Measurements from ENCODE around the gene SLCO2A1. TPM values are rescaled to one million over a fixed set of nuclear protein-coding genes. Genes with fewer than 3 reads are reported as not detected.

SLCO2A1 gene
- total and polyA plus RNA-seq, 2 of the 4 experiments (the other 2 are of a cell fraction) = under 0.01 to 1.5 TPM

GRCh38 chr3:133956353-133956752 lies 73.4 kb downstream of the SLCO2A1 start:
- Histone ChIP-seq H3K4me3 (ENCODE audit: insufficient read depth, low read depth, low read length) (no peak overlapping the region), H3K36me3 (ENCODE audit: control insufficient read depth, insufficient read depth, low read length) (no peaks in the 10 kb centered on the region), H3K9me1 (ENCODE audit: insufficient read depth, low read length) (no peaks in the 10 kb centered on the region), H2BK120ac (ENCODE audit: low read depth, low read length) (no peak overlapping the region), H3K23ac (ENCODE audit: low read depth, low read length) (no peak overlapping the region), H2AK5ac (ENCODE audit: low read depth, low read length) (no peak overlapping the region), H2BK20ac (ENCODE audit: low read depth, low read length) (no peak overlapping the region), H3K4ac (ENCODE audit: low read depth, low read length) (no peak overlapping the region), H3K14ac (replicated peaks; ENCODE audit: low read depth, low read length) (no peak overlapping the region), H3K4me2 (ENCODE audit: low read depth, low read length) (no peak overlapping the region), H2BK15ac (ENCODE audit: low read depth, low read length) (no peak overlapping the region), H3K79me1 (ENCODE audit: low read depth in 1 of 2, low read length in 2 of 2) (no peaks in the 10 kb centered on the region), H2AFZ (replicated peaks; ENCODE audit: low read length, poor library complexity) (no peak overlapping the region), H4K8ac (ENCODE audit: low read depth in 2 of 2, low read length in 2 of 2) (no peak overlapping the region), H4K91ac (ENCODE audit: insufficient read depth, low read depth, low read length) (no peak overlapping the region), H3K56ac (ENCODE audit: extremely low read depth, insufficient read depth, low read length) (no peak overlapping the region), H3K27me3 (ENCODE audit: control insufficient read depth, insufficient read depth, low read length) (no peaks in the 10 kb centered on the region), H4K20me1 (ENCODE audit: insufficient read depth, low read length) (no peaks in the 10 kb centered on the region), H2AK9ac (replicated peaks; ENCODE audit: low read depth, low read length, poor library complexity) (no peak overlapping the region), H3K9ac (ENCODE audit: low read depth, low read length) (no peak overlapping the region), H3K4me1 (ENCODE audit: control insufficient read depth, insufficient read depth, low read length) (no peaks in the 10 kb centered on the region), H4K5ac (ENCODE audit: low read depth, low read length) (no peak overlapping the region), H3K9me3 (ENCODE audit: control insufficient read depth, insufficient read depth, low read length) (peaks cover 6% of the 10 kb centered on the region; the same call in 1 of the 2 replicates), H3K27ac (ENCODE audit: insufficient read depth, low read length) (no peak overlapping the region), H3K18ac (ENCODE audit: low read depth, low read length) (no peak overlapping the region), H2BK5ac (ENCODE audit: low read depth, low read length, poor library complexity, severe bottlenecking) (no peak overlapping the region)
- no peak for DNase-seq
- no peak for ATAC-seq (ENCODE audit: low read depth)
- intact Hi-C loops (cut with micrococcal nuclease) = loop anchor here (1.0 kb wide), 1 partner anchor 40 kb away; no protein-coding TSS in a partner anchor
- in situ Hi-C loops (cut with MboI; ENCODE audit: low sequenced_read_pairs) = no loop called here
- POLR2A ChIA-PET (ENCODE audit: unreplicated experiment) = no interaction called here
- CTCF ChIA-PET = interaction anchor here (0.7 to 1.1 kb wide), 2 partner anchors 25 to 282 kb away, joined by 3 read pairs; no protein-coding TSS in a partner anchor
- no CpG with 5 or more reads among the region's 6 CpGs for WGBS, 2 experiments (ENCODE audit: extremely low coverage in 2 of 2, insufficient read length in 1 of 2)
- dilution Hi-C loops (cut with HindIII; ENCODE audit: low sequenced_read_pairs, unreplicated experiment) = no loop called here
- no TSS peak for BruUV-seq (replicated peaks)
- TF ChIP-seq POLR2A (IDR thresholded peaks at IDR 0.05; ENCODE audit: low read depth, low read length) (no peak), SMC3 (IDR thresholded peaks at IDR 0.05; ENCODE audit: low read depth, low read length) (no peak), CHD1 (IDR thresholded peaks at IDR 0.05; ENCODE audit: low read depth, low read length) (no peak), BHLHE40 (IDR thresholded peaks at IDR 0.05; ENCODE audit: low read depth, low read length) (no peak), MAZ (IDR thresholded peaks at IDR 0.05; ENCODE audit: borderline replicate concordance, low read depth, low read length) (no peak), MAFK (IDR thresholded peaks at IDR 0.05; ENCODE audit: low read depth, low read length) (no peak), CEBPB (IDR thresholded peaks at IDR 0.05; ENCODE audit: low read depth, low read length) (no peak), MXI1 (IDR thresholded peaks at IDR 0.05; ENCODE audit: borderline replicate concordance, low read depth, low read length) (no peak), USF2 (IDR thresholded peaks at IDR 0.05; ENCODE audit: low read depth, low read length) (no peak), NFE2L2 (IDR thresholded peaks at IDR 0.05; ENCODE audit: low read depth, low read length) (no peak), FOS (IDR thresholded peaks at IDR 0.05; ENCODE audit: low read depth, low read length) (no peak), RCOR1 (IDR thresholded peaks at IDR 0.05; ENCODE audit: insufficient replicate concordance, low read length) (no peak), RFX5 (IDR thresholded peaks at IDR 0.05; ENCODE audit: low read depth, low read length) (no peak), RAD21 (IDR thresholded peaks at IDR 0.05; ENCODE audit: low read length) (no peak)
- TF ChIP-seq, protein P1, sequence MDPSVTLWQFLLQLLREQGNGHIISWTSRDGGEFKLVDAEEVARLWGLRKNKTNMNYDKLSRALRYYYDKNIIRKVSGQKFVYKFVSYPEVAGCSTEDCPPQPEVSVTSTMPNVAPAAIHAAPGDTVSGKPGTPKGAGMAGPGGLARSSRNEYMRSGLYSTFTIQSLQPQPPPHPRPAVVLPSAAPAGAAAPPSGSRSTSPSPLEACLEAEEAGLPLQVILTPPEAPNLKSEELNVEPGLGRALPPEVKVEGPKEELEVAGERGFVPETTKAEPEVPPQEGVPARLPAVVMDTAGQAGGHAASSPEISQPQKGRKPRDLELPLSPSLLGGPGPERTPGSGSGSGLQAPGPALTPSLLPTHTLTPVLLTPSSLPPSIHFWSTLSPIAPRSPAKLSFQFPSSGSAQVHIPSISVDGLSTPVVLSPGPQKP (IDR thresholded peaks at IDR 0.05; ENCODE audit: borderline replicate concordance, low read depth, low read length) = no peak
- TF ChIP-seq, protein P2, sequence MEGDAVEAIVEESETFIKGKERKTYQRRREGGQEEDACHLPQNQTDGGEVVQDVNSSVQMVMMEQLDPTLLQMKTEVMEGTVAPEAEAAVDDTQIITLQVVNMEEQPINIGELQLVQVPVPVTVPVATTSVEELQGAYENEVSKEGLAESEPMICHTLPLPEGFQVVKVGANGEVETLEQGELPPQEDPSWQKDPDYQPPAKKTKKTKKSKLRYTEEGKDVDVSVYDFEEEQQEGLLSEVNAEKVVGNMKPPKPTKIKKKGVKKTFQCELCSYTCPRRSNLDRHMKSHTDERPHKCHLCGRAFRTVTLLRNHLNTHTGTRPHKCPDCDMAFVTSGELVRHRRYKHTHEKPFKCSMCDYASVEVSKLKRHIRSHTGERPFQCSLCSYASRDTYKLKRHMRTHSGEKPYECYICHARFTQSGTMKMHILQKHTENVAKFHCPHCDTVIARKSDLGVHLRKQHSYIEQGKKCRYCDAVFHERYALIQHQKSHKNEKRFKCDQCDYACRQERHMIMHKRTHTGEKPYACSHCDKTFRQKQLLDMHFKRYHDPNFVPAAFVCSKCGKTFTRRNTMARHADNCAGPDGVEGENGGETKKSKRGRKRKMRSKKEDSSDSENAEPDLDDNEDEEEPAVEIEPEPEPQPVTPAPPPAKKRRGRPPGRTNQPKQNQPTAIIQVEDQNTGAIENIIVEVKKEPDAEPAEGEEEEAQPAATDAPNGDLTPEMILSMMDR (conservative IDR thresholded peaks at IDR 0.05; ENCODE audit: low read depth, low read length) = no peak
